ENCODE data around the gene UBFD1.
"Not testable (repeated sequence)": the region's sequence is repeated elsewhere in the genome, so short reads cannot be mapped to it uniquely, and the experiment has no call there.

DNA sequence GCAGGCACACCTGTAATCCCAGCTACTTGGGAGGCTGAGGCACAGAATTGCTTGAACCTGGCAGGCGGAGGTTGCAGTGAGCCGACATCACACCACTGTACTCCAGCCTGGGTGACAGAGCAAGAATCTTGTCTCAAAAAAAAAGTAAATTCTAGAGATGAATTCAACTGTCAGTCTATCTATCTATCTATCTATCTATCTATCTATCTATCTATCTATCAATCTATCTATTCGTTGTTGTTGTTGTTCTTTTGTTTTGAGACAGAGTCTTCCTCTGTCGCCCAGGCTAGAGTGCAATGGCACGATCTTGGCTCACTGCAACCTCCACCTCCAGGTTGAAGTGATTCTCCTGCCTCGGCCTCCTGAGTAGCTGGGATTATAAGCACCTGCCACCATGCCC, 53.4 kb downstream of the UBFD1 start:
- TF ChIP-seq POLR2A (IDR thresholded peaks at IDR 0.05; ENCODE audit: low read length); GATA1 (IDR thresholded peaks at IDR 0.05; ENCODE audit: low read depth, low read length): not testable (repeated sequence)
